ENCODE measurements around the gene POC1A. TPM values are rescaled to one million over a fixed set of nuclear protein-coding genes. Genes with fewer than 3 reads are reported as not detected.

POC1A gene
- total and polyA plus RNA-seq, 9 of the 15 experiments (the other 6 are each of a cell fraction or from before 2014, with no cell fraction given) = 7.2 to 17.5 (median 12.1) TPM

DNA sequence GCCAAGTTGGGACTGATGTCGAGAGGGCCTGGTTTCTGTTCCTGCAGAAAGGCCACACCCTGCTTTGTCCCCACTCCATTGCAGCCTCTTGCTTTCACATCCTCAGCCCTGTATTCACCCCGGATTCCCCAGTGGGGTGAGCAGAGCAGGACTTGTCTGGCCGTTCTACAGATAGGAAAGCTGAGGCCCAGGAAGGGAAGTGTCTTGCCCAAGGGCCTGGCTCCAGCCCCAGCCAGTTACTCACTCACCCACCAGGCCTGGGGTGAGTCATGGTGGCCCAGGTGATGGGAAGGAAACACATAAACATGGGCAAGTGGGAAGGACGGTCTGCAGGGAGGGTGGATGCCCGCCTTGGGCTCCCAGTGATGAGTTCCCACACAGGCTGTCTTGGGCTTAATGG, 91.7 kb downstream of the POC1A start:
- no peak for ATAC-seq
- in situ Hi-C loops (cut with MboI) (no loop called here), intact Hi-C loops (cut with micrococcal nuclease) (no loop called here)
- DNase-seq (ENCODE audit: extremely low read depth in 1 of 4, low spot score in 3 of 4) = no peak
- ChIA-PET POLR2A (no interaction called here), CTCF (ENCODE audit: low intra/inter-chr PET ratio) (no interaction called here)
- no peaks in the 10 kb centered on the region for H3K9me1 ChIP-seq (ENCODE audit: control insufficient read depth, insufficient read depth, low read length)
- H3K27ac ChIP-seq (ENCODE audit: extremely low read depth, low read depth, low read length) = no peak overlapping the region
- H3K27me3 ChIP-seq (ENCODE audit: control insufficient read depth in 2 of 2, insufficient read depth in 2 of 2, low read length in 2 of 2) = no peaks in the 10 kb centered on the region
- H3K4me1 ChIP-seq (replicated peaks in 1 of 2; ENCODE audit: control insufficient read depth in 2 of 2, insufficient read depth in 2 of 2, low read length in 2 of 2) = peaks cover 3 to 12% of the 10 kb centered on the region in 2 experiments; a peak in 4 of 5 replicates
- H4K20me1 ChIP-seq (replicated peaks; ENCODE audit: control insufficient read depth, insufficient read depth, low read length) = no peaks in the 10 kb centered on the region
- FAIRE-seq = no peak
- peak overlapping the region in 1 of 2 experiments; percentile 9; a peak in 1 of 4 replicates for H3K9ac ChIP-seq (ENCODE audit: insufficient read depth in 1 of 2, low read depth in 2 of 2, low read length in 2 of 2)
- H3K4me2 ChIP-seq (ENCODE audit: insufficient read depth, low read length) = no peak overlapping the region
- no peak overlapping the region for H2AFZ ChIP-seq (ENCODE audit: low read depth, low read length)
- H3K9me3 ChIP-seq (replicated peaks; ENCODE audit: control insufficient read depth, insufficient read depth, low read depth, low read length) = no peaks in the 10 kb centered on the region
- H3K79me2 ChIP-seq (ENCODE audit: control insufficient read depth, insufficient read depth, low read length) = no peaks in the 10 kb centered on the region
- TF ChIP-seq SMARCE1 (IDR thresholded peaks at IDR 0.05) = no peak
- TF ChIP-seq ZNF121 (CRISPR knock-in tag; conservative IDR thresholded peaks at IDR 0.05) = peak; percentile 72
- peak; percentile 64 for TF ChIP-seq FOSL1 (tag; conservative IDR thresholded peaks at IDR 0.05)
- no peaks in the 10 kb centered on the region for H3K36me3 ChIP-seq (ENCODE audit: control insufficient read depth, insufficient read depth, low read length)
- 4% methylated on average over 3 of the region's 5 CpGs for WGBS (ENCODE audit: insufficient coverage, low coverage, missing lambda C conversion rate)
- no peak overlapping the region for H3K4me3 ChIP-seq
- BruUV-seq (replicated peaks) = no TSS peak

DNA sequence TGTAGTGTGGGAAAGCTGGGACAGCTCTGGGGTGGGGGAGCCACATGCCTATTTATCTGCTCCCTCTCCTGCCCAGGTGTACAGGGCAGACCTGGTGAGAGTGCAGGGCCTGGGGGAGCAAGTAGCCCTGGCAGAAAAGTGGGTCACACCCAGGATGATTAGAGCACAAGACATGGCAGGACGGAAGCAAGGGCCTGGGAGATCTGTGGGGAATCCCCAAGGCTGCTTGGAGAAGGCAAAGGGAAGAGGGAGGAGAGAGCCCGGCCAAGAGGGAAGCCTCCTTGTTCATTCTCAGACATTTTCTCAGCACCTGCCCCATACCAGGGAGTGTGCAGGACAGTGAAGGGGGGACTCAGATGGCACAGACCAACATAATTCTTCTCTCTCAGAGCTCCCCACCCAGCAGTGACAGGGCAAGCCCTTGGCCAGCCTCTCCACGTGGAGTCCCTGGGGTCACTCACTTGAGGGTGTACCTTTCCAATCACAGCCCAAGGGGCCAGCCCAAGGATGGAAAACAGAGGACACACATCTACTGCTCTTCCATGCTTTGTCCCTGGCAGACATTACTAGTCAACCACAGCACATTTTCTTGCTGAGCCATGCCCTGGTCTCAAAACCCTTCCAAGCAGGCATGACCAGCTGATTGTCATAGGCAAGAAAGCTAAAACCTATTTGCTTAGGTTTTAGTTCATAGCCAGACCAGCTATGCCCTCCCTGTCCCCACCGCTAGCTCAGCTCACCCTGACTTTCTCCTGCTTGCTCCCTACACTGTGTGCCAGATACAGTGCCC, 92.9 kb downstream of the POC1A start:
- FAIRE-seq = no peak
- peaks cover 4 to 19% of the 10 kb centered on the region in 2 experiments; a peak in 4 of 5 replicates for H3K4me1 ChIP-seq (replicated peaks in 1 of 2; ENCODE audit: control insufficient read depth in 2 of 2, insufficient read depth in 2 of 2, low read length in 2 of 2)
- ATAC-seq = no peak
- no peak overlapping the region for H3K27ac ChIP-seq (ENCODE audit: extremely low read depth, low read depth, low read length)
- intact Hi-C loops (cut with micrococcal nuclease) (no loop called here), in situ Hi-C loops (cut with MboI) (no loop called here)
- POLR2A ChIA-PET = no interaction called here
- H3K79me2 ChIP-seq (ENCODE audit: control insufficient read depth, insufficient read depth, low read length) = peaks cover 2% of the 10 kb centered on the region; the same call in 1 of the 3 replicates
- BruUV-seq (replicated peaks) = no TSS peak
- H3K27me3 ChIP-seq (ENCODE audit: control insufficient read depth in 2 of 2, insufficient read depth in 2 of 2, low read length in 2 of 2) = no peaks in the 10 kb centered on the region
- CTCF ChIA-PET (ENCODE audit: low intra/inter-chr PET ratio) = no interaction called here
- no peaks in the 10 kb centered on the region for H4K20me1 ChIP-seq (replicated peaks; ENCODE audit: control insufficient read depth, insufficient read depth, low read length)
- DNase-seq (ENCODE audit: extremely low read depth in 1 of 4, low spot score in 3 of 4) = no peak
- no peak overlapping the region for H3K4me2 ChIP-seq (ENCODE audit: insufficient read depth, low read length)
- H3K36me3 ChIP-seq (ENCODE audit: control insufficient read depth, insufficient read depth, low read length) = no peaks in the 10 kb centered on the region
- no peaks in the 10 kb centered on the region for H3K9me1 ChIP-seq (ENCODE audit: control insufficient read depth, insufficient read depth, low read length)
- H3K9ac ChIP-seq (ENCODE audit: insufficient read depth in 1 of 2, low read depth in 2 of 2, low read length in 2 of 2) = no peak overlapping the region
- WGBS (ENCODE audit: insufficient coverage, low coverage, missing lambda C conversion rate) = 46% methylated on average over 3 of the region's 4 CpGs
- H2AFZ ChIP-seq (ENCODE audit: low read depth, low read length) = no peak overlapping the region
- H3K9me3 ChIP-seq (replicated peaks; ENCODE audit: control insufficient read depth, insufficient read depth, low read depth, low read length) = no peaks in the 10 kb centered on the region
- no peak overlapping the region for H3K4me3 ChIP-seq
- TF ChIP-seq ZNF174 (CRISPR knock-in tag; IDR thresholded peaks at IDR 0.05) (no peak), NRF1 (conservative IDR thresholded peaks at IDR 0.05 in 1 of 2, IDR thresholded peaks at IDR 0.05 in 1 of 2) (no peak), MAFK (IDR thresholded peaks at IDR 0.05; ENCODE audit: low read length) (peak; percentile 29; the same call in 1 of the 2 replicates), WHSC1 (IDR thresholded peaks at IDR 0.05; ENCODE audit: low read length) (no peak), ZNF165 (CRISPR knock-in tag; IDR thresholded peaks at IDR 0.05; ENCODE audit: borderline replicate concordance) (no peak), GTF2A2 (tag; IDR thresholded peaks at IDR 0.05) (no peak), DDX20 (tag; IDR thresholded peaks at IDR 0.05; ENCODE audit: low read depth) (no peak), BCOR (IDR thresholded peaks at IDR 0.05) (no peak)
- TF ChIP-seq, protein P1, sequence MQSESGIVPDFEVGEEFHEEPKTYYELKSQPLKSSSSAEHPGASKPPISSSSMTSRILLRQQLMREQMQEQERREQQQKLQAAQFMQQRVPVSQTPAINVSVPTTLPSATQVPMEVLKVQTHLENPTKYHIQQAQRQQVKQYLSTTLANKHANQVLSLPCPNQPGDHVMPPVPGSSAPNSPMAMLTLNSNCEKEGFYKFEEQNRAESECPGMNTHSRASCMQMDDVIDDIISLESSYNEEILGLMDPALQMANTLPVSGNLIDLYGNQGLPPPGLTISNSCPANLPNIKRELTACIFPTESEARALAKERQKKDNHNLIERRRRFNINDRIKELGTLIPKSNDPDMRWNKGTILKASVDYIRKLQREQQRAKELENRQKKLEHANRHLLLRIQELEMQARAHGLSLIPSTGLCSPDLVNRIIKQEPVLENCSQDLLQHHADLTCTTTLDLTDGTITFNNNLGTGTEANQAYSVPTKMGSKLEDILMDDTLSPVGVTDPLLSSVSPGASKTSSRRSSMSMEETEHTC (IDR thresholded peaks at IDR 0.05) = no peak
- TF ChIP-seq, protein P2, sequence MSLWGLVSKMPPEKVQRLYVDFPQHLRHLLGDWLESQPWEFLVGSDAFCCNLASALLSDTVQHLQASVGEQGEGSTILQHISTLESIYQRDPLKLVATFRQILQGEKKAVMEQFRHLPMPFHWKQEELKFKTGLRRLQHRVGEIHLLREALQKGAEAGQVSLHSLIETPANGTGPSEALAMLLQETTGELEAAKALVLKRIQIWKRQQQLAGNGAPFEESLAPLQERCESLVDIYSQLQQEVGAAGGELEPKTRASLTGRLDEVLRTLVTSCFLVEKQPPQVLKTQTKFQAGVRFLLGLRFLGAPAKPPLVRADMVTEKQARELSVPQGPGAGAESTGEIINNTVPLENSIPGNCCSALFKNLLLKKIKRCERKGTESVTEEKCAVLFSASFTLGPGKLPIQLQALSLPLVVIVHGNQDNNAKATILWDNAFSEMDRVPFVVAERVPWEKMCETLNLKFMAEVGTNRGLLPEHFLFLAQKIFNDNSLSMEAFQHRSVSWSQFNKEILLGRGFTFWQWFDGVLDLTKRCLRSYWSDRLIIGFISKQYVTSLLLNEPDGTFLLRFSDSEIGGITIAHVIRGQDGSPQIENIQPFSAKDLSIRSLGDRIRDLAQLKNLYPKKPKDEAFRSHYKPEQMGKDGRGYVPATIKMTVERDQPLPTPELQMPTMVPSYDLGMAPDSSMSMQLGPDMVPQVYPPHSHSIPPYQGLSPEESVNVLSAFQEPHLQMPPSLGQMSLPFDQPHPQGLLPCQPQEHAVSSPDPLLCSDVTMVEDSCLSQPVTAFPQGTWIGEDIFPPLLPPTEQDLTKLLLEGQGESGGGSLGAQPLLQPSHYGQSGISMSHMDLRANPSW (CRISPR knock-in tag; IDR thresholded peaks at IDR 0.05) = no peak

All from K562 (cell line).